Activated CD4-positive, alpha-beta T cell treated with anti-CD3 and anti-CD28 coated beads for 36 hours (primary cell): ENCODE results near the gene AGO1. TPM values are rescaled to one million over a fixed set of nuclear protein-coding genes. Genes with fewer than 3 reads are reported as not detected.
"Not testable (repeated sequence)": the region's sequence is repeated elsewhere in the genome, so short reads cannot be mapped to it uniquely, and the experiment has no call there.

Experiments
- ATAC-seq: fragments of 200-7000 bp; cut with Tn5 transposase; one replicate; pipeline ENCODE4 v1.10.0; 2021; ENCODE audit warnings: mild to moderate bottlenecking, moderate library complexity
- CTCF ChIA-PET: fragments of 350-600 bp; sonication (Branson Sonifier 250); formaldehyde crosslinking; loops from one replicate; lab custom pipeline; 2021; ENCODE audit warnings: antibody characterized with exemption; lab: Charles Lee
- POLR2A ChIA-PET: fragments of 350-600 bp; sonication (Branson Sonifier 250); formaldehyde crosslinking; loops from one replicate; lab custom pipeline; 2021; ENCODE audit warnings: antibody characterized with exemption, inconsistent platforms; lab: Charles Lee
- DNase-seq: peaks from one replicate; pipeline ENCODE4 v3.0.0-alpha.2; 2020
- H3K27ac Mint-ChIP-seq: one replicate; pipeline ENCODE4 v1.8.0; 2021; ENCODE audit warnings: mixed read lengths
- H3K27me3 Mint-ChIP-seq: one replicate; pipeline ENCODE4 v1.8.0; 2021; ENCODE audit warnings: mixed read lengths
- H3K36me3 Mint-ChIP-seq: one replicate; pipeline ENCODE4 v1.8.0; 2021; ENCODE audit warnings: low read depth, mixed read lengths
- H3K4me1 Mint-ChIP-seq: one replicate; pipeline ENCODE4 v1.8.0; 2021; ENCODE audit warnings: mixed read lengths
- H3K4me3 Mint-ChIP-seq: one replicate; pipeline ENCODE4 v1.8.0; 2021; ENCODE audit warnings: mild to moderate bottlenecking, moderate library complexity, mixed read lengths
- H3K9me3 Mint-ChIP-seq: one replicate; pipeline ENCODE4 v1.8.0; 2021; ENCODE audit warnings: low read depth, mixed read lengths
- intact Hi-C, 2 experiments: fragments of 100-400 bp; cut with DNase I in 1 of 2; cut with micrococcal nuclease in 1 of 2; formaldehyde crosslinking; loops; one replicate each; pipeline versions ENCODE4 v1.14.2 to v1.15.1; 2022 to 2024; cut with DNase I, micrococcal nuclease
- total RNA-seq, 2 experiments: library from RNA; stranded (reverse); gene quantifications; one replicate each; pipeline ENCODE4 v1.2.3, GENCODE V29; 2021

The AGO1 gene
- total RNA-seq, 2 experiments from 2014 or later = 31.5 to 34.6 TPM

- ATAC-seq = no peak
- ChIA-PET CTCF (no interaction called here), POLR2A (no interaction called here)
- Mint-ChIP-seq H3K36me3 (peaks cover 15% of the 10 kb centered on the region), H3K4me1 (peaks cover 36% of the 10 kb centered on the region), H3K27me3 (no peaks in the 10 kb centered on the region), H3K9me3 (no peaks in the 10 kb centered on the region), H3K27ac (peak overlapping the region; percentile 1), H3K4me3 (no peak overlapping the region)
- DNase-seq = no peak
- intact Hi-C loops = loop anchor here (10.0 kb wide), 2 partner anchors 197 to 497 kb away; partner anchors contain the start of genes ADPRS (in 1 of the 2), STK40 (in 1 of the 2) and TEKT2 (in 1 of the 2)
These were observed 4.5 kb downstream of the AGO1 start for GRCh38 chr1:35887508-35887907.

- no peak overlapping the region for H3K4me3 Mint-ChIP-seq
- ATAC-seq = no peak
- H3K4me1 Mint-ChIP-seq = peaks cover 33% of the 10 kb centered on the region
- H3K27ac Mint-ChIP-seq = no peak overlapping the region
- DNase-seq = no peak
- intact Hi-C loops = loop anchor here (10.0 kb wide), 2 partner anchors 197 to 497 kb away; partner anchors contain the start of genes ADPRS (in 1 of the 2), STK40 (in 1 of the 2) and TEKT2 (in 1 of the 2)
- ChIA-PET POLR2A (no interaction called here), CTCF (interaction anchor here (0.6 to 1.0 kb wide), 2 partner anchors 173 to 300 kb away, joined by 3 read pairs; no protein-coding TSS in a partner anchor)
- no peaks in the 10 kb centered on the region for H3K9me3 Mint-ChIP-seq
- H3K36me3 Mint-ChIP-seq = peaks cover 20% of the 10 kb centered on the region
- no peaks in the 10 kb centered on the region for H3K27me3 Mint-ChIP-seq
These were observed 5.2 kb downstream of the AGO1 start for GRCh38 chr1:35888255-35888654.

- CTCF ChIA-PET = interaction anchor here (0.6 to 1.0 kb wide), 3 partner anchors 20 to 299 kb away, joined by 3 read pairs; no protein-coding TSS in a partner anchor
- Mint-ChIP-seq H3K36me3 (peaks cover 24% of the 10 kb centered on the region), H3K4me1 (peaks cover 32% of the 10 kb centered on the region)
- DNase-seq, H3K27ac Mint-ChIP-seq, POLR2A ChIA-PET, H3K27me3 Mint-ChIP-seq, H3K4me3 Mint-ChIP-seq, H3K9me3 Mint-ChIP-seq, ATAC-seq: not testable (repeated sequence)
- intact Hi-C loops = loop anchor here (10.0 kb wide), 2 partner anchors 196 to 496 kb away; partner anchors contain the start of genes ADPRS (in 1 of the 2), STK40 (in 1 of the 2) and TEKT2 (in 1 of the 2)
These were observed 6.0 kb downstream of the AGO1 start for GRCh38 chr1:35888981-35889380.

- no peak for DNase-seq
These were observed 10.3 kb downstream of the AGO1 start for GRCh38 chr1:35893051-35893879.

GRCh38 chr1:35894183-35894582 is 11.2 kb downstream of the AGO1 start:
- ChIA-PET CTCF (no interaction called here), POLR2A (no interaction called here)
- no peak overlapping the region for H3K27ac Mint-ChIP-seq
- ATAC-seq = no peak
- no peak for DNase-seq
- no peaks in the 10 kb centered on the region for H3K4me1 Mint-ChIP-seq
- intact Hi-C loops = no loop called here
- no peaks in the 10 kb centered on the region for H3K9me3 Mint-ChIP-seq
- H3K36me3 Mint-ChIP-seq = peaks cover 40% of the 10 kb centered on the region
- no peak overlapping the region for H3K4me3 Mint-ChIP-seq
- no peaks in the 10 kb centered on the region for H3K27me3 Mint-ChIP-seq

More at GRCh38 chr1:35893051-35893879, 10.3 kb downstream of the AGO1 start:
- no peaks in the 10 kb centered on the region for H3K9me3 Mint-ChIP-seq
- no peaks in the 10 kb centered on the region for H3K4me1 Mint-ChIP-seq
- ChIA-PET CTCF (no interaction called here), POLR2A (no interaction called here)
- no peak overlapping the region for H3K4me3 Mint-ChIP-seq
- H3K27me3 Mint-ChIP-seq = no peaks in the 10 kb centered on the region
- intact Hi-C loops = no loop called here
- no peak for ATAC-seq
- H3K27ac Mint-ChIP-seq = no peak overlapping the region
- peaks cover 42% of the 10 kb centered on the region for H3K36me3 Mint-ChIP-seq

GRCh38 chr1:35894656-35895055 is 11.6 kb downstream of the AGO1 start:
- Mint-ChIP-seq H3K36me3 (peaks cover 42% of the 10 kb centered on the region), H3K4me1 (no peaks in the 10 kb centered on the region), H3K27me3 (no peaks in the 10 kb centered on the region), H3K4me3 (no peak overlapping the region), H3K27ac (no peak overlapping the region), H3K9me3 (no peaks in the 10 kb centered on the region)
- intact Hi-C loops = no loop called here
- CTCF ChIA-PET = no interaction called here
- ATAC-seq (no peak), DNase-seq (no peak)
- POLR2A ChIA-PET = no interaction called here

GRCh38 chr1:35899941-35900340 is 16.9 kb downstream of the AGO1 start:
- intact Hi-C loops = no loop called here
- Mint-ChIP-seq H3K4me3 (no peak overlapping the region), H3K27me3 (no peaks in the 10 kb centered on the region), H3K36me3 (peaks cover 29% of the 10 kb centered on the region), H3K9me3 (no peaks in the 10 kb centered on the region), H3K27ac (no peak overlapping the region), H3K4me1 (no peaks in the 10 kb centered on the region)
- DNase-seq (no peak), ATAC-seq (no peak)
- CTCF ChIA-PET = interaction anchor here (0.8 kb wide), 1 partner anchor 605 kb away, joined by 3 read pairs; no protein-coding TSS in a partner anchor
- POLR2A ChIA-PET = interaction anchor here (0.6 kb wide), 1 partner anchor 124 kb away, joined by 5 read pairs; no protein-coding TSS in a partner anchor

- DNase-seq (no peak), ATAC-seq (no peak)
- H3K9me3 Mint-ChIP-seq = no peaks in the 10 kb centered on the region
- ChIA-PET CTCF (interaction anchor here (0.6 to 0.8 kb wide), 4 partner anchors 18 to 249 kb away, joined by 3 read pairs; partner anchors contain the start of gene AGO1), POLR2A (no interaction called here)
- H3K27ac Mint-ChIP-seq = no peak overlapping the region
- no peaks in the 10 kb centered on the region for H3K4me1 Mint-ChIP-seq
- H3K4me3 Mint-ChIP-seq = no peak overlapping the region
- H3K27me3 Mint-ChIP-seq = no peaks in the 10 kb centered on the region
- H3K36me3 Mint-ChIP-seq = peaks cover 23% of the 10 kb centered on the region
- intact Hi-C loops = no loop called here
These were observed 18.2 kb downstream of the AGO1 start for GRCh38 chr1:35901235-35901634.

- H3K4me3 Mint-ChIP-seq = no peak overlapping the region
- CTCF ChIA-PET = interaction anchor here (0.7 kb wide), 1 partner anchor 93 kb away, joined by 3 read pairs; no protein-coding TSS in a partner anchor
These were observed 19.7 kb downstream of the AGO1 start for GRCh38 chr1:35902671-35903070.

GRCh38 chr1:35914717-35915116 is 31.7 kb downstream of the AGO1 start:
- CTCF ChIA-PET = no interaction called here
- no peak overlapping the region for H3K4me3 Mint-ChIP-seq
- intact Hi-C loops = no loop called here
- POLR2A ChIA-PET = no interaction called here
- DNase-seq (no peak), ATAC-seq (no peak)
- H3K27me3 Mint-ChIP-seq = no peaks in the 10 kb centered on the region
- no peaks in the 10 kb centered on the region for H3K4me1 Mint-ChIP-seq
- H3K36me3 Mint-ChIP-seq = peaks cover 35% of the 10 kb centered on the region
- no peaks in the 10 kb centered on the region for H3K9me3 Mint-ChIP-seq
- H3K27ac Mint-ChIP-seq = no peak overlapping the region

More at GRCh38 chr1:35902671-35903070, 19.7 kb downstream of the AGO1 start:
- no peaks in the 10 kb centered on the region for H3K27me3 Mint-ChIP-seq
- H3K9me3 Mint-ChIP-seq = no peaks in the 10 kb centered on the region
- DNase-seq (no peak), ATAC-seq (no peak)
- intact Hi-C loops = no loop called here
- H3K4me1 Mint-ChIP-seq = no peaks in the 10 kb centered on the region
- POLR2A ChIA-PET = no interaction called here
- peaks cover 25% of the 10 kb centered on the region for H3K36me3 Mint-ChIP-seq
- peak overlapping the region; percentile 25 for H3K27ac Mint-ChIP-seq

GRCh38 chr1:35915693-35916092 is 32.7 kb downstream of the AGO1 start:
- H3K4me3 Mint-ChIP-seq = no peak overlapping the region
- intact Hi-C loops = no loop called here
- ATAC-seq (no peak), DNase-seq (no peak)
- no peaks in the 10 kb centered on the region for H3K9me3 Mint-ChIP-seq
- no peak overlapping the region for H3K27ac Mint-ChIP-seq
- POLR2A ChIA-PET = no interaction called here
- H3K36me3 Mint-ChIP-seq = peaks cover 44% of the 10 kb centered on the region
- no peaks in the 10 kb centered on the region for H3K4me1 Mint-ChIP-seq
- CTCF ChIA-PET = no interaction called here
- no peaks in the 10 kb centered on the region for H3K27me3 Mint-ChIP-seq
